HepG2 (cell line): Measurements from ENCODE around the gene MRRF. TPM values are rescaled to one million over a fixed set of nuclear protein-coding genes. Genes with fewer than 3 reads are reported as not detected.
A peak's percentile ranks its signal among the peaks of the same experiment; 100 is the strongest.

Source experiments
- ATAC-seq: fragments of 200-7000 bp; cut with Tn5 transposase; 3 replicates; pipeline ENCODE4 v1.9.1; 2020; ENCODE audit warnings: mild to moderate bottlenecking, moderate library complexity
- BruUV-seq: library from RNA; stranded (reverse); fragments of 400-500 nt; replicated peaks from 2 replicates; lab custom pipeline; 2021; lab: Mats Ljungman, UMichigan
- CTCF ChIA-PET: fragments of 300-600 bp; formaldehyde crosslinking; extraction: SDS; loops from one replicate; lab custom pipeline; 2021; ENCODE audit warnings: low total read pairs, inconsistent platforms, low intra/inter-chr PET ratio; lab: Yijun Ruan, JAX
- POLR2A ChIA-PET: fragments of 350-600 bp; sonication (Branson Sonifier 250); formaldehyde crosslinking; loops from one replicate; lab custom pipeline; 2020; ENCODE audit warnings: antibody characterized with exemption, inconsistent platforms; lab: Yijun Ruan, JAX
- DNase-seq: peaks from one replicate; pipeline ENCODE4 v3.0.0-alpha.2; 2015; ENCODE audit warnings: low spot score
- FAIRE-seq: peaks from 3 replicates; lab custom pipeline; 2011; peaks lifted over from hg19 to GRCh38; lab: Jason Lieb, UNC
- H2AFZ ChIP-seq: one replicate; pipeline ENCODE4 v1.6.1; 2011; ENCODE audit warnings: low read length, inconsistent platforms
- H3K27ac ChIP-seq: fragments of 300-600 bp; 3 replicates; pipeline ENCODE4 v1.8.0; 2011; ENCODE audit warnings: mixed run types, mild to moderate bottlenecking, mixed read lengths, low read length, inconsistent platforms; ENCODE audit not compliant: insufficient read depth; ENCODE audit errors: extremely low read length
- H3K27me3 ChIP-seq, 2 experiments: fragments of 200-600 bp in 1 of 2; 2 replicates in 1 of 2; 3 replicates in 1 of 2; pipeline versions ENCODE4 v1.6.0 to v1.8.0; 2011; ENCODE audit warnings: low read length in 2 of 2, mild to moderate bottlenecking in 2 of 2, moderate library complexity in 2 of 2, inconsistent platforms in 1 of 2; ENCODE audit not compliant: insufficient read depth in 2 of 2, control insufficient read depth in 1 of 2
- H3K36me3 ChIP-seq, 2 experiments: fragments of 200-600 bp in 1 of 2; replicated peaks in 1 of 2; 2 replicates in 1 of 2; 3 replicates in 1 of 2; pipeline versions ENCODE4 v1.5.1 to v1.8.0; 2011; ENCODE audit warnings: low read length in 2 of 2, inconsistent platforms in 1 of 2; ENCODE audit not compliant: insufficient read depth in 2 of 2, control insufficient read depth in 1 of 2
- H3K4me1 ChIP-seq: 2 replicates; pipeline ENCODE4 v1.5.1; 2012; ENCODE audit warnings: low read length, inconsistent platforms; ENCODE audit not compliant: insufficient read depth
- H3K4me2 ChIP-seq: 2 replicates; pipeline ENCODE4 v1.6.0; 2011; ENCODE audit warnings: low read depth, low read length, inconsistent platforms
- H3K4me3 ChIP-seq, 3 experiments: fragments of 200-600 bp in 1 of 3; sonication (generic), shearing (Covaris generic) in 1 of 3; replicated peaks in 1 of 3; 2 replicates each; pipeline ENCODE4 v1.5.1; 2011 to 2016; ENCODE audit warnings: low read length in 3 of 3, inconsistent platforms in 2 of 3, low read depth in 2 of 3, mild to moderate bottlenecking in 2 of 3, control low read depth in 1 of 3, mixed read lengths in 1 of 3; ENCODE audit not compliant: insufficient read depth in 1 of 3
- H3K79me2 ChIP-seq: one replicate; pipeline ENCODE4 v1.6.1; 2011; ENCODE audit warnings: low read length, inconsistent platforms; ENCODE audit not compliant: insufficient read depth
- H3K9ac ChIP-seq: 2 replicates; pipeline ENCODE4 v1.6.0; 2011; ENCODE audit warnings: mild to moderate bottlenecking, low read depth, low read length, inconsistent platforms; ENCODE audit not compliant: insufficient read depth
- H3K9me3 ChIP-seq: 2 replicates; pipeline ENCODE4 v1.5.1; 2012; ENCODE audit warnings: mild to moderate bottlenecking, low read length
- H4K20me1 ChIP-seq: 2 replicates; pipeline ENCODE4 v1.6.0; 2011; ENCODE audit warnings: inconsistent platforms, mild to moderate bottlenecking, low read length, moderate library complexity; ENCODE audit not compliant: insufficient read depth
- CEBPZ ChIP-seq: IDR thresholded peaks from 2 replicates; pipeline ENCODE4 v1.6.1; 2012; ENCODE audit warnings: low read length, improper control_type of control experiment
- CTCF ChIP-seq: sonication (generic); formaldehyde crosslinking; IDR thresholded peaks from 2 replicates; pipeline ENCODE4 v1.5.0; 2020; ENCODE audit warnings: mild to moderate bottlenecking, missing genetic modification reagents, moderate library complexity
- DPF2 ChIP-seq: sonication (generic); formaldehyde crosslinking; IDR thresholded peaks from 2 replicates; pipeline ENCODE4 v1.4.0; 2020; ENCODE audit warnings: mild to moderate bottlenecking, low read depth, missing genetic modification reagents, borderline replicate concordance
- HNRNPK ChIP-seq: fragments of 200-400 bp; formaldehyde crosslinking; IDR thresholded peaks from 2 replicates; pipeline ENCODE4 v1.6.1; 2018; ENCODE audit warnings: low read length, low read depth, moderate library complexity, mild to moderate bottlenecking; ENCODE audit not compliant: poor library complexity, severe bottlenecking
- IRX3 ChIP-seq: sonication (generic); formaldehyde crosslinking; IDR thresholded peaks from 2 replicates; pipeline ENCODE4 v1.8.1; 2023; ENCODE audit warnings: mild to moderate bottlenecking, low read depth, missing genetic modification reagents, borderline replicate concordance
- RBAK ChIP-seq: sonication (generic); formaldehyde crosslinking; IDR thresholded peaks from 2 replicates; pipeline ENCODE4 v1.5.1; 2020; ENCODE audit warnings: mild to moderate bottlenecking, missing genetic modification reagents
- SMYD3 ChIP-seq: sonication (generic); formaldehyde crosslinking; IDR thresholded peaks from 2 replicates; pipeline ENCODE4 v1.8.1; 2023; ENCODE audit warnings: mild to moderate bottlenecking, missing genetic modification reagents
- TAF15 ChIP-seq: fragments of 200-400 bp; formaldehyde crosslinking; IDR thresholded peaks from one replicate; pipeline ENCODE4 v1.6.1; 2018; ENCODE audit warnings: mild to moderate bottlenecking, low read depth, low read length; ENCODE audit not compliant: poor library complexity, severe bottlenecking
- ZNF333 ChIP-seq: sonication (generic); formaldehyde crosslinking; IDR thresholded peaks from 2 replicates; pipeline ENCODE4 v1.4.0; 2020; ENCODE audit warnings: mild to moderate bottlenecking, missing genetic modification reagents, borderline replicate concordance
- WGBS: methylation state at CpG from one replicate; pipeline ENCODE4 v1.1.6; 2017; ENCODE audit warnings: low lambda C conversion rate; 5-methylcytosine and 5-hydroxymethylcytosine counted together
- in situ Hi-C: cut with HindIII; loops from 2 replicates; pipeline ENCODE4 v1.10.0; 2017; ENCODE audit warnings: low pct_unique_long_range_greater_than_20kb; ENCODE audit not compliant: extremely low pct_ligation_motif_present
- intact Hi-C: fragments of 100-400 bp; cut with micrococcal nuclease; formaldehyde crosslinking; loops from one replicate; pipeline ENCODE4 v1.10.0; 2022; ENCODE audit not compliant: unreplicated experiment
- polyA plus RNA-seq, 8 experiments: library from polyadenylated mRNA; depleted of rRNA in 3 of 8; stranded (reverse) in 7 of 8; unstranded in 1 of 8; fragments of >200 nt; fragmentation: Illumina TruSeq in 4 of 8; extraction: Trizol in 4 of 8; gene quantifications; 2 replicates each; pipeline versions ENCODE4 v1.2.1 to v1.2.3, GENCODE V29; 2011 to 2016; ENCODE audit warnings: low read depth in 4 of 8, missing spikeins in 1 of 8, mixed read lengths in 1 of 8; ENCODE audit not compliant: insufficient read depth in 1 of 8
- total RNA-seq, 5 experiments: library from RNA; depleted of rRNA; stranded (reverse); fragments of >200 nt; fragmentation: Illumina TruSeq; extraction: Trizol; gene quantifications; 2 replicates each; pipeline ENCODE4 v1.2.3, GENCODE V29; 2016; ENCODE audit warnings: low read depth in 1 of 5

MRRF gene
- total and polyA plus RNA-seq, 2 of the 13 experiments (the other 11 are each of a cell fraction or from before 2014, with no cell fraction given) = 37.3 to 44.3 TPM

- Histone ChIP-seq H3K4me3 (no peak overlapping the region), H3K36me3 (no peaks in the 10 kb centered on the region), H3K4me2 (no peak overlapping the region), H3K9ac (no peak overlapping the region), H3K27ac (no peak overlapping the region), H3K79me2 (no peaks in the 10 kb centered on the region), H2AFZ (no peak overlapping the region), H4K20me1 (no peaks in the 10 kb centered on the region), H3K9me3 (no peaks in the 10 kb centered on the region), H3K27me3 (no peaks in the 10 kb centered on the region), H3K4me1 (no peaks in the 10 kb centered on the region)
- no TSS peak for BruUV-seq
- no peak for FAIRE-seq
- intact Hi-C loops = no loop called here
- TF ChIP-seq IRX3 (CRISPR knock-in tag) (no peak), TAF15 (no peak), HNRNPK (no peak), SMYD3 (CRISPR knock-in tag) (no peak)
- no peak for DNase-seq
- CTCF ChIA-PET = no interaction called here
- WGBS = 59% methylated on average over 3 of the region's 4 CpGs
- POLR2A ChIA-PET = no interaction called here
- ATAC-seq = no peak
- in situ Hi-C loops = loop anchor here (25.0 kb wide), 1 partner anchor 457 kb away; the partner anchor contains the start of gene OR1K1
Measured at GRCh38 chr9:122355336-122355875, 90.7 kb downstream of the MRRF start.

- H3K4me3 ChIP-seq = no peak overlapping the region
- no TSS peak for BruUV-seq
- intact Hi-C loops (no loop called here), in situ Hi-C loops (loop anchor here (25.0 kb wide), 1 partner anchor 456 kb away; the partner anchor contains the start of gene OR1K1)
- H3K27me3 ChIP-seq = no peaks in the 10 kb centered on the region
- WGBS = 3% methylated on average over 2 of the region's 2 CpGs
- TF ChIP-seq CEBPZ (no peak), DPF2 (CRISPR knock-in tag) (no peak), CTCF (CRISPR knock-in tag) (peak; percentile 10; the same call in 1 of the 2 replicates), ZNF333 (no peak), RBAK (CRISPR knock-in tag) (no peak)
- no peak overlapping the region for H3K27ac ChIP-seq
- no peaks in the 10 kb centered on the region for H4K20me1 ChIP-seq
- no peak overlapping the region for H3K9ac ChIP-seq
- no peak overlapping the region for H3K4me2 ChIP-seq
- H3K79me2 ChIP-seq = no peaks in the 10 kb centered on the region
- POLR2A ChIA-PET = no interaction called here
- H3K4me1 ChIP-seq = no peaks in the 10 kb centered on the region
- peak; percentile 81 for ATAC-seq
- no peak for FAIRE-seq
- CTCF ChIA-PET = interaction anchor here (1.0 kb wide), 1 partner anchor 232 kb away, joined by 3 read pairs; no protein-coding TSS in a partner anchor
- no peak overlapping the region for H2AFZ ChIP-seq
- DNase-seq = no peak
- H3K9me3 ChIP-seq = no peaks in the 10 kb centered on the region
- H3K36me3 ChIP-seq = no peaks in the 10 kb centered on the region
Measured at GRCh38 chr9:122356627-122357026, 91.9 kb downstream of the MRRF start.
